ENCODE data around the gene RGSL1. TPM values are rescaled to one million over a fixed set of nuclear protein-coding genes. Genes with fewer than 3 reads are reported as not detected.

RGSL1 gene
- total RNA-seq, 1 donor, result not detected

- no peak for DNase-seq (ENCODE audit: low read depth)
- H3K4me3 ChIP-seq (ENCODE audit: low read depth, low read length), result no peak overlapping the region
- TF ChIP-seq CTCF (IDR thresholded peaks at IDR 0.05; ENCODE audit: insufficient read depth, low read length), result no peak
Observed at GRCh38 chr1:182457844-182458243, 7.9 kb downstream of the RGSL1 start.

- no peak overlapping the region for H3K4me3 ChIP-seq (ENCODE audit: low read depth, low read length)
- DNase-seq (ENCODE audit: low read depth), result no peak
- no peak for TF ChIP-seq CTCF (IDR thresholded peaks at IDR 0.05; ENCODE audit: insufficient read depth, low read length)
Observed at GRCh38 chr1:182459949-182460348, 10.0 kb downstream of the RGSL1 start.

GRCh38 chr1:182460550-182460951 lies 10.6 kb downstream of the RGSL1 start:
- TF ChIP-seq CTCF (IDR thresholded peaks at IDR 0.05; ENCODE audit: insufficient read depth, low read length), result no peak
- H3K4me3 ChIP-seq (ENCODE audit: low read depth, low read length), result no peak overlapping the region
- DNase-seq (ENCODE audit: low read depth), result peak; percentile 63

GRCh38 chr1:182473556-182473955 lies 23.6 kb downstream of the RGSL1 start:
- TF ChIP-seq CTCF (IDR thresholded peaks at IDR 0.05; ENCODE audit: insufficient read depth, low read length), result no peak
- no peak overlapping the region for H3K4me3 ChIP-seq (ENCODE audit: low read depth, low read length)
- no peak for DNase-seq (ENCODE audit: low read depth)

GRCh38 chr1:182476625-182477024 lies 26.7 kb downstream of the RGSL1 start:
- DNase-seq (ENCODE audit: low read depth), result no peak
- H3K4me3 ChIP-seq (ENCODE audit: low read depth, low read length), result no peak overlapping the region
- no peak for TF ChIP-seq CTCF (IDR thresholded peaks at IDR 0.05; ENCODE audit: insufficient read depth, low read length)

GRCh38 chr1:182478238-182478637 lies 28.3 kb downstream of the RGSL1 start:
- no peak for DNase-seq (ENCODE audit: low read depth)
- H3K4me3 ChIP-seq (ENCODE audit: low read depth, low read length), result no peak overlapping the region
- no peak for TF ChIP-seq CTCF (IDR thresholded peaks at IDR 0.05; ENCODE audit: insufficient read depth, low read length)

GRCh38 chr1:182484067-182484466 lies 34.1 kb downstream of the RGSL1 start:
- no peak for DNase-seq (ENCODE audit: low read depth)
- H3K4me3 ChIP-seq (ENCODE audit: low read depth, low read length), result no peak overlapping the region
- TF ChIP-seq CTCF (IDR thresholded peaks at IDR 0.05; ENCODE audit: insufficient read depth, low read length), result no peak
